Psoas muscle (tissue), 8 donors: ENCODE measurements around the gene C2. TPM values are rescaled to one million over a fixed set of nuclear protein-coding genes. Genes with fewer than 3 reads are reported as not detected.
"Not testable (repeated sequence)": the region's sequence is repeated elsewhere in the genome, so short reads cannot be mapped to it uniquely, and the experiment has no call there.

ENCODE experiments used
- ATAC-seq, 4 donors: fragments of 200-7000 bp; cut with Tn5 transposase; one replicate each; pipeline ENCODE4 v1.9.1; 2020; ENCODE audit warnings: moderate library complexity in 3 of 4, mild to moderate bottlenecking in 2 of 4
- DNase-seq, 2 donors: peaks; one replicate each; pipeline ENCODE4 v3.0.0-alpha.2; 2020
- H3K27ac ChIP-seq: fragments of 200-600 bp; one replicate; pipeline ENCODE4 v1.8.0; 2022
- H3K27me3 ChIP-seq, 3 donors: fragments of 200-600 bp in 1 of 3; one replicate each; pipeline versions ENCODE4 v1.6.1 to v1.8.0; 2013 to 2022; ENCODE audit warnings: low read length in 2 of 3, mild to moderate bottlenecking in 2 of 3, moderate library complexity in 1 of 3; ENCODE audit not compliant: insufficient read depth in 3 of 3
- H3K36me3 ChIP-seq, 2 donors: fragments of 200-600 bp in 1 of 2; one replicate each; pipeline versions ENCODE4 v1.6.1 to v1.8.0; 2013 to 2022; ENCODE audit warnings: low read depth in 1 of 2, mild to moderate bottlenecking in 1 of 2, moderate library complexity in 1 of 2; ENCODE audit not compliant: insufficient read depth in 1 of 2
- H3K4me1 ChIP-seq: fragments of 200-600 bp; one replicate; pipeline ENCODE4 v1.8.0; 2022
- H3K4me3 ChIP-seq: fragments of 200-600 bp; one replicate; pipeline ENCODE4 v1.8.0; 2022; ENCODE audit warnings: mild to moderate bottlenecking
- H3K9me3 ChIP-seq: fragments of 200-600 bp; one replicate; pipeline ENCODE4 v1.8.0; 2022
- CTCF ChIP-seq: fragments of 200-600 bp; IDR thresholded peaks from one replicate; pipeline ENCODE4 v1.8.0; 2022; ENCODE audit warnings: antibody characterized with exemption
- WGBS, 3 donors: extraction: QIAGEN DNeasy Blood & Tissue Kit; methylation state at CpG; one replicate each; pipeline versions ENCODE4 v1.1.6 to v1.1.7; 2013; 5-methylcytosine and 5-hydroxymethylcytosine counted together
- intact Hi-C, 2 donors: fragments of 100-400 bp; cut with DNase I; formaldehyde crosslinking; loops; one replicate each; pipeline versions ENCODE4 v1.11.0 to v1.14.2; 2022
- polyA plus RNA-seq, 3 donors: library from polyadenylated mRNA; stranded (reverse); fragments of 200-250 nt; gene quantifications; one replicate each; pipeline ENCODE4 v1.2.3, GENCODE V29; 2013
- total RNA-seq, 4 donors: library from RNA; stranded (reverse); fragmentation: NEBNext Ultra II Directional in 2 of 4; extraction: Animal tissue kit (Norgen Biotek cat#: 25700) in 2 of 4; gene quantifications; one replicate each; pipeline versions ENCODE4 v1.2.1 to v1.2.4, GENCODE V29; 2021 to 2023
- donor health status: healthy with polysubstance abuse.
- donor health status: DM: no; HTN: no; CAD: no; lungs with moderate emphysema.
- donor health status: Bipolar disorder and iron deficiency.
- donor health status: healthy.
- donor health status: DM: yes; HTN: yes; CAD: no.
- donor health status: DM: no; HTN: no; CAD: no.
- donor health status: DM: no; HTN: no; CAD: no.
- donor health status: DM: yes; HTN: yes; CAD: no.

The C2 gene
- total and polyA plus RNA-seq, 7 donors: 0.77 to 5.5 (median 1.5) TPM

DNA sequence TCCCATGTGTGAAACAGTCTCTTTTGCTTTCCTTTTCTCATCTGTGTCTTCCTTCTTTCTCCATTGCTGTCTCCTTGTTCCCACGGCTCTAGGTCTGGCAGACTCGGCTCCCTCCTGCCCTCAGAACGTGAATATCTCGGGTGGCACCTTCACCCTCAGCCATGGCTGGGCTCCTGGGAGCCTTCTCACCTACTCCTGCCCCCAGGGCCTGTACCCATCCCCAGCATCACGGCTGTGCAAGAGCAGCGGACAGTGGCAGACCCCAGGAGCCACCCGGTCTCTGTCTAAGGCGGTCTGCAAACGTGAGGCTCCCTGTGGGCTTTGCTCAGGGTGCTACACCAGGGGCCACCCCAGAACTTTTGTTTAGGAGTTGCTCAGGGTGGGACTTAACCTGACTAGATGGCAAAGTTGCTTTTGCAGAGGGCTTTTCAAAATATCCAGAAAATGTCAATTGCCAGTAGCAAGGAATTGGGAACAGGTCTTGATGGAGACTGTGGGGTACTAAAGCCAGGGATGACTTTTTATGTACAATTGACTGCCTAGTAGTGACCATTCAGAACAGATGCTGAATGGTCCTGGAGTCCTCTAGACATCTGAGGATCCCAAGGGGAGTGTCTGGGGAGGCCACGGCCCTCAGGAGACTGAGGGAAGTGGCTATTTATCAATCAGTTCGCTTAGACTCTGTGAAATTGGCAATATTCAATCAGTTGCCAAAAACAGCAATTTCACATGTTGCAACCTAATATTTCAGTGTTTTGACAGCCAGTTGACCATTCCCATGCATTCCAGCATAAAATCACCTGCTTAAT, 550 bp downstream of the C2 start:
- DNase-seq (no peak), ATAC-seq (no peak)
- no peak overlapping the region for H3K27ac ChIP-seq
- no peaks in the 10 kb centered on the region for H3K4me1 ChIP-seq
- peaks cover 0 to 2% (median 0%) of the 10 kb centered on the region in 3 donors for H3K27me3 ChIP-seq
- no peak for TF ChIP-seq CTCF
- no peaks in the 10 kb centered on the region for H3K9me3 ChIP-seq
- intact Hi-C loops: no loop called here
- H3K36me3 ChIP-seq: no peaks in the 10 kb centered on the region
- WGBS, 3 donors: 65 to 77% (median 66%) methylated on average over 11 of the region's 11 CpGs
- H3K4me3 ChIP-seq: peak overlapping the region; percentile 28

DNA sequence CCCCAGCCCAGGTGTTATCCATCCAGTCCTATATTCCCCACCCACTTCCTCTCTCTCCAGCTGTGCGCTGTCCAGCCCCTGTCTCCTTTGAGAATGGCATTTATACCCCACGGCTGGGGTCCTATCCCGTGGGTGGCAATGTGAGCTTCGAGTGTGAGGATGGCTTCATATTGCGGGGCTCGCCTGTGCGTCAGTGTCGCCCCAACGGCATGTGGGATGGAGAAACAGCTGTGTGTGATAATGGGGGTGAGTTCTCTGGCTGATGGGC, 1.1 kb downstream of the C2 start:
- H3K27ac ChIP-seq: no peak overlapping the region

GRCh38 chr6:31930962-31931361, 3.4 kb downstream of the C2 start:
- TF ChIP-seq CTCF: no peak
- 77 to 97% (median 91%) methylated on average over 1 of the region's 1 CpG for WGBS, 3 donors
- H3K4me1 ChIP-seq: no peaks in the 10 kb centered on the region
- ATAC-seq (no peak), DNase-seq (no peak)
- intact Hi-C loops: no loop called here
- no peaks in the 10 kb centered on the region for H3K36me3 ChIP-seq
- no peaks in the 10 kb centered on the region for H3K9me3 ChIP-seq
- H3K27ac ChIP-seq: no peak overlapping the region
- no peak overlapping the region for H3K4me3 ChIP-seq
- peaks cover 0 to 2% (median 0%) of the 10 kb centered on the region in 3 donors for H3K27me3 ChIP-seq

More for the DNA sequence above, 1.1 kb downstream of the C2 start:
- DNase-seq: no peak
- Histone ChIP-seq H3K4me3 (no peak overlapping the region), H3K4me1 (no peaks in the 10 kb centered on the region), H3K27me3 (peaks cover 0 to 2% (median 0%) of the 10 kb centered on the region in 3 donors), H3K36me3 (no peaks in the 10 kb centered on the region), H3K9me3 (no peaks in the 10 kb centered on the region)
- intact Hi-C loops: no loop called here
- WGBS, 3 donors: 37 to 51% (median 48%) methylated on average over 9 of the region's 9 CpGs
- ATAC-seq: no peak
- no peak for TF ChIP-seq CTCF

- H3K4me1 ChIP-seq, H3K9me3 ChIP-seq, H3K4me3 ChIP-seq, intact Hi-C loops, H3K27me3 ChIP-seq, H3K36me3 ChIP-seq, DNase-seq, H3K27ac ChIP-seq, ATAC-seq: not testable (repeated sequence)
- WGBS, 3 donors: 83 to 100% (median 89%) methylated on average over 1 to 25 of the region's 32 CpGs
Observed at GRCh38 chr6:31932137-31932536, 4.6 kb downstream of the C2 start.

GRCh38 chr6:31933537-31933936, 6.0 kb downstream of the C2 start:
- no peaks in the 10 kb centered on the region for H3K9me3 ChIP-seq
- peaks cover 0 to under 1% (median 0%) of the 10 kb centered on the region in 3 donors for H3K27me3 ChIP-seq
- no peak overlapping the region for H3K27ac ChIP-seq
- no peak overlapping the region for H3K4me3 ChIP-seq
- H3K4me1 ChIP-seq: no peaks in the 10 kb centered on the region
- no peaks in the 10 kb centered on the region for H3K36me3 ChIP-seq
- 84 to 85% (median 85%) methylated on average over 19 of the region's 19 CpGs for WGBS, 3 donors
- no peak for ATAC-seq
- TF ChIP-seq CTCF: no peak
- no peak for DNase-seq
- intact Hi-C loops: no loop called here
